Uterus (tissue), 2 donors: ENCODE data around the gene WDR75.

Experiments used
- CTCF ChIP-seq, 4 experiments: fragments of 200-600 bp in 2 of 4; fragments of 450-650 bp in 2 of 4; sonication (generic) in 2 of 4; IDR thresholded peaks; one replicate each; pipeline ENCODE4 v1.5.1; 2016 to 2019; ENCODE audit warnings: antibody characterized with exemption in 4 of 4, mild to moderate bottlenecking in 2 of 4, moderate library complexity in 1 of 4
- POLR2A ChIP-seq, 2 donors: fragments of 450-650 bp; IDR thresholded peaks; one replicate each; pipeline ENCODE4 v1.6.1; 2016; ENCODE audit warnings: antibody characterized with exemption in 2 of 2, mild to moderate bottlenecking in 1 of 2, moderate library complexity in 1 of 2

- TF ChIP-seq CTCF (IDR thresholded peaks at IDR 0.05) (no peak), POLR2A (IDR thresholded peaks at IDR 0.05) (no peak)
These were observed 31.6 kb upstream of the WDR75 start for GRCh38 chr2:189409647-189410046.
